H9 (cell line): ENCODE data around the gene CBX3. TPM values are rescaled to one million over a fixed set of nuclear protein-coding genes. Genes with fewer than 3 reads are reported as not detected.

Experiments
- DNase-seq: peaks from one replicate; pipeline ENCODE4 v3.0.0-alpha.2; 2017
- H2AFZ ChIP-seq: one replicate; pipeline ENCODE4 v1.6.1; 2013; ENCODE audit warnings: mild to moderate bottlenecking, low read length, control low read depth, moderate library complexity
- H2AK5ac ChIP-seq: 2 replicates; pipeline ENCODE4 v1.6.1; 2013; ENCODE audit warnings: low read length, control low read depth, mixed read lengths; ENCODE audit not compliant: insufficient read length
- H2BK120ac ChIP-seq: one replicate; pipeline ENCODE4 v1.6.1; 2013; ENCODE audit warnings: low read depth, mild to moderate bottlenecking, low read length, control low read depth, inconsistent platforms; ENCODE audit not compliant: poor library complexity, severe bottlenecking
- H2BK12ac ChIP-seq: 2 replicates; pipeline ENCODE4 v1.6.1; 2013; ENCODE audit warnings: low read length, control low read depth, mixed read lengths, low read depth; ENCODE audit not compliant: insufficient read length
- H2BK15ac ChIP-seq: 2 replicates; pipeline ENCODE4 v1.6.1; 2013; ENCODE audit warnings: low read depth, low read length, control low read depth
- H2BK20ac ChIP-seq: one replicate; pipeline ENCODE4 v1.6.1; 2013; ENCODE audit warnings: low read depth, mild to moderate bottlenecking, low read length, control low read depth, inconsistent platforms; ENCODE audit not compliant: poor library complexity, severe bottlenecking
- H2BK5ac ChIP-seq: 2 replicates; pipeline ENCODE4 v1.6.1; 2013; ENCODE audit warnings: low read length, control low read depth, mixed read lengths; ENCODE audit not compliant: insufficient read length
- H3K14ac ChIP-seq: 2 replicates; pipeline ENCODE4 v1.6.1; 2013; ENCODE audit warnings: low read length, control low read depth; ENCODE audit not compliant: insufficient read depth
- H3K18ac ChIP-seq: 2 replicates; pipeline ENCODE4 v1.6.1; 2013; ENCODE audit warnings: low read depth, mild to moderate bottlenecking, mixed read lengths, low read length, control low read depth; ENCODE audit not compliant: insufficient read length
- H3K23ac ChIP-seq: 2 replicates; pipeline ENCODE4 v1.6.1; 2013; ENCODE audit warnings: low read length, control low read depth, mixed read lengths, low read depth; ENCODE audit not compliant: insufficient read length
- H3K23me2 ChIP-seq: 2 replicates; pipeline ENCODE4 v1.6.1; 2013; ENCODE audit warnings: low read depth, mild to moderate bottlenecking, mixed read lengths, low read length, control low read depth; ENCODE audit not compliant: insufficient read length, poor library complexity, severe bottlenecking
- H3K27ac ChIP-seq: 2 replicates; pipeline ENCODE4 v1.5.1; 2013; ENCODE audit warnings: low read length, control low read depth, mixed read lengths, low read depth; ENCODE audit not compliant: insufficient read length
- H3K27me3 ChIP-seq: 2 replicates; pipeline ENCODE4 v1.6.1; 2013; ENCODE audit warnings: low read length, control low read depth, inconsistent platforms; ENCODE audit not compliant: insufficient read depth
- H3K4ac ChIP-seq: 2 replicates; pipeline ENCODE4 v1.6.1; 2013; ENCODE audit warnings: low read depth, mild to moderate bottlenecking, control low read depth, inconsistent platforms, low read length, moderate library complexity
- H3K4me1 ChIP-seq: 2 replicates; pipeline ENCODE4 v1.6.1; 2013; ENCODE audit warnings: low read length, control low read depth, inconsistent platforms; ENCODE audit not compliant: insufficient read depth
- H3K4me2 ChIP-seq: 2 replicates; pipeline ENCODE4 v1.6.1; 2013; ENCODE audit warnings: low read length, control low read depth, mixed read lengths; ENCODE audit not compliant: insufficient read length, insufficient read depth
- H3K56ac ChIP-seq: 2 replicates; pipeline ENCODE4 v1.6.1; 2013; ENCODE audit warnings: low read depth, mild to moderate bottlenecking, mixed read lengths, low read length, control low read depth; ENCODE audit not compliant: insufficient read length
- H3K79me1 ChIP-seq: 2 replicates; pipeline ENCODE4 v1.6.1; 2013; ENCODE audit warnings: low read depth, mild to moderate bottlenecking, moderate library complexity, low read length, control low read depth, inconsistent platforms; ENCODE audit not compliant: insufficient read depth, poor library complexity, severe bottlenecking
- H3K79me2 ChIP-seq: 2 replicates; pipeline ENCODE4 v1.6.1; 2013; ENCODE audit warnings: low read length, control low read depth, inconsistent platforms; ENCODE audit not compliant: insufficient read depth
- H3K9ac ChIP-seq: 2 replicates; pipeline ENCODE4 v1.6.1; 2013; ENCODE audit warnings: low read length, control low read depth, mixed read lengths; ENCODE audit not compliant: insufficient read length; ENCODE audit errors: extremely low read depth
- H3K9me3 ChIP-seq: one replicate; pipeline ENCODE4 v1.6.1; 2013; ENCODE audit warnings: low read depth, low read length, inconsistent platforms; ENCODE audit not compliant: control insufficient read depth
- H3T11ph ChIP-seq: one replicate; pipeline ENCODE4 v1.6.1; 2013; ENCODE audit warnings: mild to moderate bottlenecking, low read length, control low read depth, inconsistent platforms
- H4K20me1 ChIP-seq: one replicate; pipeline ENCODE4 v1.6.1; 2013; ENCODE audit not compliant: control insufficient read depth, insufficient read length, insufficient read depth
- H4K5ac ChIP-seq: 2 replicates; pipeline ENCODE4 v1.6.1; 2013; ENCODE audit warnings: low read depth, mild to moderate bottlenecking, mixed read lengths, low read length, control low read depth; ENCODE audit not compliant: insufficient read length
- H4K8ac ChIP-seq: replicated peaks from 2 replicates; pipeline ENCODE4 v1.6.1; 2013; ENCODE audit warnings: low read length, control low read depth, mixed read lengths, low read depth; ENCODE audit not compliant: insufficient read length
- H4K91ac ChIP-seq: 2 replicates; pipeline ENCODE4 v1.6.1; 2013; ENCODE audit warnings: low read depth, mild to moderate bottlenecking, moderate library complexity, mixed read lengths, low read length, control low read depth; ENCODE audit not compliant: insufficient read length
- H3K27ac Mint-ChIP-seq, 3 experiments: 2 replicates in 2 of 3; 3 replicates in 1 of 3; pipeline ENCODE4 v1.8.0; 2020 to 2021; ENCODE audit warnings: mixed read lengths in 3 of 3, mild to moderate bottlenecking in 1 of 3, moderate library complexity in 1 of 3
- H3K27me3 Mint-ChIP-seq: 2 replicates; pipeline ENCODE4 v1.8.0; 2021; ENCODE audit warnings: low read depth, mild to moderate bottlenecking, moderate library complexity, mixed read lengths
- H3K36me3 Mint-ChIP-seq, 3 experiments: 2 replicates in 2 of 3; 3 replicates in 1 of 3; pipeline ENCODE4 v1.8.0; 2020 to 2021; ENCODE audit warnings: low read depth in 3 of 3, mixed read lengths in 3 of 3; ENCODE audit not compliant: insufficient read depth in 1 of 3
- H3K4me1 Mint-ChIP-seq, 2 experiments: 2 replicates each; pipeline ENCODE4 v1.8.0; 2020; ENCODE audit warnings: mixed read lengths in 2 of 2
- H3K4me3 Mint-ChIP-seq, 2 experiments: 2 replicates in 1 of 2; 3 replicates in 1 of 2; pipeline ENCODE4 v1.8.0; 2020 to 2021; ENCODE audit warnings: mild to moderate bottlenecking in 2 of 2, mixed read lengths in 2 of 2, moderate library complexity in 1 of 2
- H3K9me3 Mint-ChIP-seq, 2 experiments: 2 replicates in 1 of 2; 3 replicates in 1 of 2; pipeline ENCODE4 v1.8.0; 2020; ENCODE audit warnings: mild to moderate bottlenecking in 2 of 2, mixed read lengths in 2 of 2, moderate library complexity in 1 of 2
- CTCF ChIP-seq: fragments of 200-600 bp; sonication (generic); conservative IDR thresholded peaks from 3 replicates; pipeline ENCODE4 v1.8.0; 2021; ENCODE audit warnings: antibody characterized with exemption, mild to moderate bottlenecking
- WGBS: extraction: QIAGEN DNeasy Blood & Tissue Kit; methylation state at CpG from one replicate; pipeline ENCODE4 v1.1.7; 2013; ENCODE audit warnings: missing lambda C conversion rate, low lambda C conversion rate, mixed read lengths; ENCODE audit not compliant: insufficient read length; ENCODE audit errors: extremely low coverage; 5-methylcytosine and 5-hydroxymethylcytosine counted together
- total RNA-seq: library from RNA; stranded (reverse); gene quantifications from 2 replicates; pipeline ENCODE4 v1.2.1, GENCODE V29; 2021

Gene CBX3
- total RNA-seq, 1 experiment from 2014 or later = 288 TPM

GRCh38 chr7:26216049-26216448 is 14.5 kb downstream of the CBX3 start:
- no peak overlapping the region for H2BK120ac ChIP-seq
- H3T11ph ChIP-seq = no peak overlapping the region
- no peaks in the 10 kb centered on the region for H3K23me2 ChIP-seq
- H4K8ac ChIP-seq = no peak overlapping the region
- no peak overlapping the region for H2AFZ ChIP-seq
- no peaks in the 10 kb centered on the region for H4K20me1 ChIP-seq
- no peaks in the 10 kb centered on the region for H3K9me3 Mint-ChIP-seq
- H3K27me3 ChIP-seq = no peaks in the 10 kb centered on the region
- H3K79me2 ChIP-seq = no peaks in the 10 kb centered on the region
- H3K27me3 Mint-ChIP-seq = no peaks in the 10 kb centered on the region
- H3K27ac ChIP-seq = no peak overlapping the region
- no peak overlapping the region for H2BK12ac ChIP-seq
- DNase-seq = no peak
- H3K27ac Mint-ChIP-seq = no peak overlapping the region
- no peak overlapping the region for H3K14ac ChIP-seq
- no peaks in the 10 kb centered on the region for H3K9me3 ChIP-seq
- H3K4me1 ChIP-seq = no peaks in the 10 kb centered on the region
- H3K4me1 Mint-ChIP-seq = peaks cover 4% of the 10 kb centered on the region in 2 experiments; a peak in 1 of 4 replicates
- no peak for TF ChIP-seq CTCF
- no peak overlapping the region for H4K5ac ChIP-seq
- H3K79me1 ChIP-seq = no peaks in the 10 kb centered on the region
- no peak overlapping the region for H3K9ac ChIP-seq
- no peak overlapping the region for H3K4ac ChIP-seq
- H3K56ac ChIP-seq = no peak overlapping the region
- no peak overlapping the region for H2BK20ac ChIP-seq
- H2AK5ac ChIP-seq = no peak overlapping the region
- no peak overlapping the region for H3K18ac ChIP-seq
- H2BK5ac ChIP-seq = no peak overlapping the region
- no peak overlapping the region for H3K4me3 Mint-ChIP-seq
- H2BK15ac ChIP-seq = no peak overlapping the region
- no peak overlapping the region for H4K91ac ChIP-seq
- no peak overlapping the region for H3K4me2 ChIP-seq
- no peak overlapping the region for H3K23ac ChIP-seq
- no CpG with 5 or more reads among the region's 2 CpGs for WGBS
- H3K36me3 Mint-ChIP-seq = peaks cover 11 to 23% (median 19%) of the 10 kb centered on the region in 3 experiments; a peak in 6 of 7 replicates
